GM23338 (cell line): ENCODE results near the gene RXRA. TPM values are rescaled to one million over a fixed set of nuclear protein-coding genes. Genes with fewer than 3 reads are reported as not detected.

Experiments
- ATAC-seq: fragments of 200-7000 bp; cut with Tn5 transposase; 3 replicates; pipeline ENCODE4 v1.9.1; 2020
- DNase-seq: peaks from one replicate; pipeline ENCODE4 v3.0.0-alpha.2; 2015; ENCODE audit warnings: low spot score
- H2AFZ ChIP-seq: fragments of 200-600 bp; sonication (generic); 2 replicates; pipeline ENCODE4 v1.8.0; 2016; ENCODE audit warnings: antibody characterized with exemption, mild to moderate bottlenecking, moderate library complexity
- H3F3A ChIP-seq: fragments of 200-600 bp; sonication (generic); replicated peaks from 2 replicates; pipeline ENCODE4 v1.8.0; 2017; ENCODE audit warnings: antibody characterized with exemption, mixed run types, low read depth
- H3K27ac ChIP-seq: fragments of 200-600 bp; sonication (generic); 2 replicates; pipeline ENCODE4 v1.6.1; 2016; ENCODE audit warnings: low read depth
- H3K27me3 ChIP-seq: fragments of 200-600 bp; sonication (generic); 2 replicates; pipeline ENCODE4 v1.8.0; 2016; ENCODE audit warnings: mild to moderate bottlenecking, mixed run types, moderate library complexity; ENCODE audit not compliant: insufficient read depth
- H3K36me3 ChIP-seq: fragments of 200-600 bp; sonication (generic); 2 replicates; pipeline ENCODE4 v1.8.0; 2016; ENCODE audit warnings: mild to moderate bottlenecking; ENCODE audit not compliant: insufficient read depth
- H3K4me1 ChIP-seq: fragments of 200-600 bp; sonication (generic); 2 replicates; pipeline ENCODE4 v1.8.0; 2016; ENCODE audit warnings: mild to moderate bottlenecking, moderate library complexity; ENCODE audit not compliant: insufficient read depth
- H3K4me2 ChIP-seq: fragments of 200-600 bp; sonication (generic); 2 replicates; pipeline ENCODE4 v1.7.1; 2017; ENCODE audit warnings: mixed run types
- H3K4me3 ChIP-seq: fragments of 200-600 bp; sonication (generic); 2 replicates; pipeline ENCODE4 v1.6.1; 2016; ENCODE audit warnings: mixed run types
- H3K79me2 ChIP-seq: fragments of 200-600 bp; sonication (generic); replicated peaks from 2 replicates; pipeline ENCODE4 v1.8.0; 2017; ENCODE audit warnings: mild to moderate bottlenecking; ENCODE audit not compliant: insufficient read depth
- H3K9me2 ChIP-seq: fragments of 200-600 bp; sonication (generic); 2 replicates; pipeline ENCODE4 v1.8.0; 2017; ENCODE audit not compliant: insufficient read depth
- H4K20me1 ChIP-seq: fragments of 200-600 bp; sonication (generic); replicated peaks from 2 replicates; pipeline ENCODE4 v1.8.0; 2017; ENCODE audit warnings: mild to moderate bottlenecking; ENCODE audit not compliant: insufficient read depth
- H3K27ac Mint-ChIP-seq: 2 replicates; pipeline ENCODE4 v1.8.0; 2020; ENCODE audit warnings: inconsistent platforms, mild to moderate bottlenecking, moderate library complexity, mixed read lengths
- H3K27me3 Mint-ChIP-seq: 3 replicates; pipeline ENCODE4 v1.8.0; 2022; ENCODE audit warnings: low read depth, mild to moderate bottlenecking, moderate library complexity, mixed read lengths, inconsistent platforms; ENCODE audit not compliant: insufficient read depth, poor library complexity
- H3K36me3 Mint-ChIP-seq: 3 replicates; pipeline ENCODE4 v1.8.0; 2021; ENCODE audit warnings: low read depth, mild to moderate bottlenecking, inconsistent platforms, moderate library complexity, mixed read lengths
- H3K4me1 Mint-ChIP-seq: 3 replicates; pipeline ENCODE4 v1.8.0; 2020; ENCODE audit warnings: mild to moderate bottlenecking, inconsistent platforms, mixed read lengths
- H3K4me3 Mint-ChIP-seq: 3 replicates; pipeline ENCODE4 v1.8.0; 2021; ENCODE audit warnings: moderate library complexity, mild to moderate bottlenecking, inconsistent platforms, mixed read lengths
- H3K9me3 Mint-ChIP-seq: 3 replicates; pipeline ENCODE4 v1.8.0; 2020; ENCODE audit warnings: moderate library complexity, mild to moderate bottlenecking, inconsistent platforms, mixed read lengths
- CREB1 ChIP-seq: fragments of 250-450 bp; sonication (Bioruptor Pico); IDR thresholded peaks from 2 replicates; pipeline ENCODE4 v1.5.0; 2020; ENCODE audit warnings: low read depth, mild to moderate bottlenecking, moderate library complexity
- EZH2 ChIP-seq: fragments of 200-600 bp; sonication (generic); IDR thresholded peaks from one replicate; pipeline ENCODE4 v1.8.0; 2017; ENCODE audit warnings: antibody characterized with exemption, mild to moderate bottlenecking, low read depth; ENCODE audit not compliant: unreplicated experiment
- EZH2phosphoT487 ChIP-seq: fragments of 200-600 bp; sonication (generic); IDR thresholded peaks from one replicate; pipeline ENCODE4 v1.8.1; 2018; ENCODE audit warnings: antibody characterized with exemption; ENCODE audit not compliant: unreplicated experiment
- JUNB ChIP-seq: IDR thresholded peaks from one replicate; pipeline ENCODE4 v1.6.1; 2016; ENCODE audit warnings: antibody characterized with exemption; ENCODE audit not compliant: unreplicated experiment
- NANOG ChIP-seq: IDR thresholded peaks from 2 replicates; pipeline ENCODE4 v1.6.1; 2016; ENCODE audit warnings: antibody characterized with exemption, borderline replicate concordance
- POLR2AphosphoS5 ChIP-seq: IDR thresholded peaks from 2 replicates; pipeline ENCODE4 v1.6.1; 2016; ENCODE audit warnings: antibody characterized with exemption, low read depth
- STAT1 ChIP-seq: IDR thresholded peaks from one replicate; pipeline ENCODE4 v1.6.1; 2016; ENCODE audit warnings: antibody characterized with exemption; ENCODE audit not compliant: unreplicated experiment
- ZNF114 ChIP-seq: fragments of 250-450 bp; sonication (Bioruptor Pico); IDR thresholded peaks from 2 replicates; pipeline ENCODE4 v1.5.0; 2020; ENCODE audit warnings: mild to moderate bottlenecking, moderate library complexity
- ZNF331 ChIP-seq: fragments of 250-450 bp; sonication (Bioruptor Pico); IDR thresholded peaks from 2 replicates; pipeline ENCODE4 v1.5.0; 2020; ENCODE audit warnings: low read depth, mild to moderate bottlenecking, moderate library complexity
- polyA plus RNA-seq: library from polyadenylated mRNA; unstranded; fragments of >200 nt; fragmentation: Nextera tagmentation; extraction: Ambion mirVana; gene quantifications from 2 replicates; pipeline ENCODE4 v1.2.1, GENCODE V29; 2016
- total RNA-seq: library from RNA; depleted of rRNA; stranded (reverse); fragments of >200 nt; shearing (Covaris generic); gene quantifications from 2 replicates; pipeline ENCODE4 v1.2.3, GENCODE V29; 2014
- TF ChIP-seq, protein P1 (sequence below): fragments of 250-450 bp; sonication (Bioruptor Pico); IDR thresholded peaks from 2 replicates; pipeline ENCODE4 v1.5.0; 2020; ENCODE audit warnings: mild to moderate bottlenecking, moderate library complexity
- TF ChIP-seq, protein P2 (sequence below): IDR thresholded peaks from 2 replicates; pipeline ENCODE4 v1.6.1; 2016; ENCODE audit warnings: antibody characterized with exemption
- TF ChIP-seq, protein P3 (sequence below), 2 experiments: fragments of 200-600 bp in 1 of 2; sonication (generic) in 1 of 2; conservative IDR thresholded peaks; 2 replicates each; pipeline versions ENCODE4 v1.5.1 to v1.6.1; 2016 to 2017; ENCODE audit warnings: antibody characterized with exemption in 2 of 2, low read depth in 2 of 2, mild to moderate bottlenecking in 2 of 2, moderate library complexity in 1 of 2
- TF ChIP-seq, protein P4 (sequence below): IDR thresholded peaks from one replicate; pipeline ENCODE4 v1.6.1; 2018; ENCODE audit warnings: antibody characterized with exemption; ENCODE audit not compliant: unreplicated experiment

Gene RXRA
- total and polyA plus RNA-seq, 2 experiments from 2014 or later = 4.9 to 17.9 TPM

DNA sequence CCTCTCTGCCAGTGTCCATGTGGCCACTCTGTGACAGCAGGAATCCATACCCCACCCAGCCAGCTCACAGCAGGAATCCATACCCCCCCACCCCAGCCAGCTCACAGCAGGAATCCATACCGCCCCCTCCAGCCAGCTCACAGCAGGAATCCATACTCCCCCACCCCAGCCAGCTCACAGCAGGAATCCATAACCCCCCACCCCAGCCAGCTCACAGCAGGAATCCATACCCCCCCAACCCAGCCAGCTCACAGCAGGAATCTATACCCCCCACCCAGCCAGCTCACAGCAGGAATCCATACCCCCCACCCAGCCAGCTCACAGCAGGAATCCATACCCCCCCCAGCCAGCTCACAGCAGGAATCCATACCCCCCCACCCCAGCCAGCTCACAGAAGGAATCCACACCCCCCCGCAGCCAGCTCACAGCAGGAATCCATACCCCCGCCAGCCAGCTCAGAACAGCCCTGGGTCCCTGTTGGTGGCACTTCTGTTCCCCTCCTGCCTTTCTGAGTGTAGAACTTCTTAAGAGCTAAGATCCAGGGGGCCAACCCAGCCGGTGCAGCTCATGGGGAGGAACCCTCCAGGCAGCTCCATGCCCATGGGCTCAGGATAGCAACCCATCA lies 8.4 kb upstream of the RXRA start:
- H3K27me3 Mint-ChIP-seq = peaks cover 5% of the 10 kb centered on the region
- Histone ChIP-seq H3K79me2 (no peaks in the 10 kb centered on the region), H3K4me2 (no peak overlapping the region), H3K27me3 (no peaks in the 10 kb centered on the region), H3K9me2 (no peaks in the 10 kb centered on the region), H2AFZ (no peak overlapping the region), H3F3A (no peaks in the 10 kb centered on the region), H3K4me3 (no peak overlapping the region), H3K4me1 (peaks cover 9% of the 10 kb centered on the region), H4K20me1 (no peaks in the 10 kb centered on the region), H3K27ac (no peak overlapping the region), H3K36me3 (no peaks in the 10 kb centered on the region)
- no peak overlapping the region for H3K27ac Mint-ChIP-seq
- peaks cover 22% of the 10 kb centered on the region for H3K4me1 Mint-ChIP-seq
- no peak for TF ChIP-seq ZNF114 (CRISPR knock-in tag)
- TF ChIP-seq, protein P1, sequence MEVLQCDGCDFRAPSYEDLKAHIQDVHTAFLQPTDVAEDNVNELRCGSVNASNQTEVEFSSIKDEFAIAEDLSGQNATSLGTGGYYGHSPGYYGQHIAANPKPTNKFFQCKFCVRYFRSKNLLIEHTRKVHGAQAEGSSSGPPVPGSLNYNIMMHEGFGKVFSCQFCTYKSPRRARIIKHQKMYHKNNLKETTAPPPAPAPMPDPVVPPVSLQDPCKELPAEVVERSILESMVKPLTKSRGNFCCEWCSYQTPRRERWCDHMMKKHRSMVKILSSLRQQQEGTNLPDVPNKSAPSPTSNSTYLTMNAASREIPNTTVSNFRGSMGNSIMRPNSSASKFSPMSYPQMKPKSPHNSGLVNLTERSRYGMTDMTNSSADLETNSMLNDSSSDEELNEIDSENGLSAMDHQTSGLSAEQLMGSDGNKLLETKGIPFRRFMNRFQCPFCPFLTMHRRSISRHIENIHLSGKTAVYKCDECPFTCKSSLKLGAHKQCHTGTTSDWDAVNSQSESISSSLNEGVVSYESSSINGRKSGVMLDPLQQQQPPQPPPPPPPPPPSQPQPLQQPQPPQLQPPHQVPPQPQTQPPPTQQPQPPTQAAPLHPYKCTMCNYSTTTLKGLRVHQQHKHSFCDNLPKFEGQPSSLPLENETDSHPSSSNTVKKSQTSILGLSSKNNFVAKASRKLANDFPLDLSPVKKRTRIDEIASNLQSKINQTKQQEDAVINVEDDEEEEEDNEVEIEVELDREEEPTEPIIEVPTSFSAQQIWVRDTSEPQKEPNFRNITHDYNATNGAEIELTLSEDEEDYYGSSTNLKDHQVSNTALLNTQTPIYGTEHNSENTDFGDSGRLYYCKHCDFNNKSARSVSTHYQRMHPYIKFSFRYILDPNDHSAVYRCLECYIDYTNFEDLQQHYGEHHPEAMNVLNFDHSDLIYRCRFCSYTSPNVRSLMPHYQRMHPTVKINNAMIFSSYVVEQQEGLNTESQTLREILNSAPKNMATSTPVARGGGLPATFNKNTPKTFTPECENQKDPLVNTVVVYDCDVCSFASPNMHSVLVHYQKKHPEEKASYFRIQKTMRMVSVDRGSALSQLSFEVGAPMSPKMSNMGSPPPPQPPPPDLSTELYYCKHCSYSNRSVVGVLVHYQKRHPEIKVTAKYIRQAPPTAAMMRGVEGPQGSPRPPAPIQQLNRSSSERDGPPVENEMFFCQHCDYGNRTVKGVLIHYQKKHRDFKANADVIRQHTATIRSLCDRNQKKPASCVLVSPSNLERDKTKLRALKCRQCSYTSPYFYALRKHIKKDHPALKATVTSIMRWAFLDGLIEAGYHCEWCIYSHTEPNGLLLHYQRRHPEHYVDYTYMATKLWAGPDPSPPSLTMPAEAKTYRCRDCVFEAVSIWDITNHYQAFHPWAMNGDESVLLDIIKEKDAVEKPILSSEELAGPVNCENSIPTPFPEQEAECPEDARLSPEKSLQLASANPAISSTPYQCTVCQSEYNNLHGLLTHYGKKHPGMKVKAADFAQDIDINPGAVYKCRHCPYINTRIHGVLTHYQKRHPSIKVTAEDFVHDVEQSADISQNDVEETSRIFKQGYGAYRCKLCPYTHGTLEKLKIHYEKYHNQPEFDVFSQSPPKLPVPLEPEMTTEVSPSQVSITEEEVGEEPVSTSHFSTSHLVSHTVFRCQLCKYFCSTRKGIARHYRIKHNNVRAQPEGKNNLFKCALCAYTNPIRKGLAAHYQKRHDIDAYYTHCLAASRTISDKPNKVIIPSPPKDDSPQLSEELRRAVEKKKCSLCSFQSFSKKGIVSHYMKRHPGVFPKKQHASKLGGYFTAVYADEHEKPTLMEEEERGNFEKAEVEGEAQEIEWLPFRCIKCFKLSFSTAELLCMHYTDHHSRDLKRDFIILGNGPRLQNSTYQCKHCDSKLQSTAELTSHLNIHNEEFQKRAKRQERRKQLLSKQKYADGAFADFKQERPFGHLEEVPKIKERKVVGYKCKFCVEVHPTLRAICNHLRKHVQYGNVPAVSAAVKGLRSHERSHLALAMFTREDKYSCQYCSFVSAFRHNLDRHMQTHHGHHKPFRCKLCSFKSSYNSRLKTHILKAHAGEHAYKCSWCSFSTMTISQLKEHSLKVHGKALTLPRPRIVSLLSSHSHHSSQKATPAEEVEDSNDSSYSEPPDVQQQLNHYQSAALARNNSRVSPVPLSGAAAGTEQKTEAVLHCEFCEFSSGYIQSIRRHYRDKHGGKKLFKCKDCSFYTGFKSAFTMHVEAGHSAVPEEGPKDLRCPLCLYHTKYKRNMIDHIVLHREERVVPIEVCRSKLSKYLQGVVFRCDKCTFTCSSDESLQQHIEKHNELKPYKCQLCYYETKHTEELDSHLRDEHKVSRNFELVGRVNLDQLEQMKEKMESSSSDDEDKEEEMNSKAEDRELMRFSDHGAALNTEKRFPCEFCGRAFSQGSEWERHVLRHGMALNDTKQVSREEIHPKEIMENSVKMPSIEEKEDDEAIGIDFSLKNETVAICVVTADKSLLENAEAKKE (CRISPR knock-in tag) = no peak
- TF ChIP-seq, protein P2, sequence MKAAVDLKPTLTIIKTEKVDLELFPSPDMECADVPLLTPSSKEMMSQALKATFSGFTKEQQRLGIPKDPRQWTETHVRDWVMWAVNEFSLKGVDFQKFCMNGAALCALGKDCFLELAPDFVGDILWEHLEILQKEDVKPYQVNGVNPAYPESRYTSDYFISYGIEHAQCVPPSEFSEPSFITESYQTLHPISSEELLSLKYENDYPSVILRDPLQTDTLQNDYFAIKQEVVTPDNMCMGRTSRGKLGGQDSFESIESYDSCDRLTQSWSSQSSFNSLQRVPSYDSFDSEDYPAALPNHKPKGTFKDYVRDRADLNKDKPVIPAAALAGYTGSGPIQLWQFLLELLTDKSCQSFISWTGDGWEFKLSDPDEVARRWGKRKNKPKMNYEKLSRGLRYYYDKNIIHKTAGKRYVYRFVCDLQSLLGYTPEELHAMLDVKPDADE = no peak
- TF ChIP-seq POLR2AphosphoS5 = no peak
- no peak for TF ChIP-seq EZH2
- no peak for TF ChIP-seq EZH2phosphoT487
- no peak for TF ChIP-seq CREB1
- no peak for TF ChIP-seq NANOG
- no peak for TF ChIP-seq STAT1
- TF ChIP-seq, protein P3, sequence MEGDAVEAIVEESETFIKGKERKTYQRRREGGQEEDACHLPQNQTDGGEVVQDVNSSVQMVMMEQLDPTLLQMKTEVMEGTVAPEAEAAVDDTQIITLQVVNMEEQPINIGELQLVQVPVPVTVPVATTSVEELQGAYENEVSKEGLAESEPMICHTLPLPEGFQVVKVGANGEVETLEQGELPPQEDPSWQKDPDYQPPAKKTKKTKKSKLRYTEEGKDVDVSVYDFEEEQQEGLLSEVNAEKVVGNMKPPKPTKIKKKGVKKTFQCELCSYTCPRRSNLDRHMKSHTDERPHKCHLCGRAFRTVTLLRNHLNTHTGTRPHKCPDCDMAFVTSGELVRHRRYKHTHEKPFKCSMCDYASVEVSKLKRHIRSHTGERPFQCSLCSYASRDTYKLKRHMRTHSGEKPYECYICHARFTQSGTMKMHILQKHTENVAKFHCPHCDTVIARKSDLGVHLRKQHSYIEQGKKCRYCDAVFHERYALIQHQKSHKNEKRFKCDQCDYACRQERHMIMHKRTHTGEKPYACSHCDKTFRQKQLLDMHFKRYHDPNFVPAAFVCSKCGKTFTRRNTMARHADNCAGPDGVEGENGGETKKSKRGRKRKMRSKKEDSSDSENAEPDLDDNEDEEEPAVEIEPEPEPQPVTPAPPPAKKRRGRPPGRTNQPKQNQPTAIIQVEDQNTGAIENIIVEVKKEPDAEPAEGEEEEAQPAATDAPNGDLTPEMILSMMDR (conservative IDR thresholded peaks at IDR 0.05; ENCODE audit: low read depth in 2 of 2) = no peak
- TF ChIP-seq JUNB = no peak
- TF ChIP-seq, protein P4, sequence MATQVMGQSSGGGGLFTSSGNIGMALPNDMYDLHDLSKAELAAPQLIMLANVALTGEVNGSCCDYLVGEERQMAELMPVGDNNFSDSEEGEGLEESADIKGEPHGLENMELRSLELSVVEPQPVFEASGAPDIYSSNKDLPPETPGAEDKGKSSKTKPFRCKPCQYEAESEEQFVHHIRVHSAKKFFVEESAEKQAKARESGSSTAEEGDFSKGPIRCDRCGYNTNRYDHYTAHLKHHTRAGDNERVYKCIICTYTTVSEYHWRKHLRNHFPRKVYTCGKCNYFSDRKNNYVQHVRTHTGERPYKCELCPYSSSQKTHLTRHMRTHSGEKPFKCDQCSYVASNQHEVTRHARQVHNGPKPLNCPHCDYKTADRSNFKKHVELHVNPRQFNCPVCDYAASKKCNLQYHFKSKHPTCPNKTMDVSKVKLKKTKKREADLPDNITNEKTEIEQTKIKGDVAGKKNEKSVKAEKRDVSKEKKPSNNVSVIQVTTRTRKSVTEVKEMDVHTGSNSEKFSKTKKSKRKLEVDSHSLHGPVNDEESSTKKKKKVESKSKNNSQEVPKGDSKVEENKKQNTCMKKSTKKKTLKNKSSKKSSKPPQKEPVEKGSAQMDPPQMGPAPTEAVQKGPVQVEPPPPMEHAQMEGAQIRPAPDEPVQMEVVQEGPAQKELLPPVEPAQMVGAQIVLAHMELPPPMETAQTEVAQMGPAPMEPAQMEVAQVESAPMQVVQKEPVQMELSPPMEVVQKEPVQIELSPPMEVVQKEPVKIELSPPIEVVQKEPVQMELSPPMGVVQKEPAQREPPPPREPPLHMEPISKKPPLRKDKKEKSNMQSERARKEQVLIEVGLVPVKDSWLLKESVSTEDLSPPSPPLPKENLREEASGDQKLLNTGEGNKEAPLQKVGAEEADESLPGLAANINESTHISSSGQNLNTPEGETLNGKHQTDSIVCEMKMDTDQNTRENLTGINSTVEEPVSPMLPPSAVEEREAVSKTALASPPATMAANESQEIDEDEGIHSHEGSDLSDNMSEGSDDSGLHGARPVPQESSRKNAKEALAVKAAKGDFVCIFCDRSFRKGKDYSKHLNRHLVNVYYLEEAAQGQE = no peak
- no peak for TF ChIP-seq ZNF331 (CRISPR knock-in tag)
- no peaks in the 10 kb centered on the region for H3K36me3 Mint-ChIP-seq
- H3K9me3 Mint-ChIP-seq = no peaks in the 10 kb centered on the region
- DNase-seq = no peak
- no peak overlapping the region for H3K4me3 Mint-ChIP-seq
- ATAC-seq = no peak
